ENCODE measurements around the gene HYPK. TPM values are rescaled to one million over a fixed set of nuclear protein-coding genes. Genes with fewer than 3 reads are reported as not detected.

Gene HYPK
- total RNA-seq, 2 experiments from 2014 or later: 17.6 to 18.5 TPM

DNA sequence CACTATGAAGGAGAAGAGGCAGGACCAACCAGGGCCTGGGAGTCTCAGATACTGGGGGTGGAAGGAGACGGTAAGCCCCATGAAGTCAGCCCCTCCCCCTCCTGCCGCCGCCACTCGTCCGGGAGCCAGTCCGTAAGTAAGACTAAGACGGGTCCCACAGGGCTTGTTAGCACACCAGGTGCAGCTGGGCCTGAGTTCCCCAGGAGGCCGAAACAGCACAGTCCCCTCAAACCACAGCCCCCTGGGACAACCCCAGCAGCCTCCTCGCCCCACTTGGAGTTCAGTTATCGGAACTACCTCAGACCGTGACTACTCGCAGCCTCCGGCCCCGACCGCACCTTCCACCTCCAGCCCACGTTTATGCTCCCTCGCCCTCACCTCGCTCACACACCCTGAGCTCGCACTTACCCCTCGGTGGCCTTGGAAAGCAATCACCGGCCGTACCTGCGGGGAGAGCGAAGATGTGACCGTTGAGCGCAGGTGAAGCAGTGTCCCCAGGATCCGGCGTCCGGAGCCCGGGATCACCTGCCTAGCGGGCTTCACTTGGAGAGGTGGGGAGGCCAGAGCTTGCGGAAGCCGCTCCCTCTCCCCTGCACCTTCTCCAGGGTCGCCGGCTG, 24.2 kb upstream of the HYPK start:
- Histone ChIP-seq H3K4me1 (ENCODE audit: insufficient read depth, low read length) (peaks cover 25% of the 10 kb centered on the region), H3K36me3 (ENCODE audit: insufficient read depth, low read length) (peaks cover 21% of the 10 kb centered on the region), H3K27ac (ENCODE audit: low read depth in 1 of 2, low read length in 2 of 2) (peak overlapping the region; percentile 10 to 63), H3K4me3 (ENCODE audit: low read length) (peak overlapping the region; percentile 79), H3K27me3 (ENCODE audit: control insufficient read depth in 1 of 2, insufficient read depth in 2 of 2, low read length in 2 of 2) (no peaks in the 10 kb centered on the region), H3K9me3 (ENCODE audit: control insufficient read depth in 1 of 2, insufficient read depth in 1 of 2, low read length in 2 of 2) (no peaks in the 10 kb centered on the region)
- H3K4me1 Mint-ChIP-seq (ENCODE audit: low read depth): peaks cover 22% of the 10 kb centered on the region
- H3K27me3 Mint-ChIP-seq: no peaks in the 10 kb centered on the region
- peak in 6 of 14 experiments; percentile 2 to 59 (median 14) for DNase-seq
- ChIA-PET CTCF (interaction anchor here (0.9 to 3.4 kb wide), 11 partner anchors 11 to 52 kb away, joined by 3 to 29 read pairs (median 5); partner anchors contain the start of genes HYPK, PDIA3, SERF2 and SERINC4), POLR2A (interaction anchor here (0.8 to 4.4 kb wide), 12 partner anchors 7 to 651 kb away, joined by 3 to 55 read pairs (median 5); partner anchors contain the start of genes CTDSPL2, HYPK, MFAP1 and SERF2)
- no peaks in the 10 kb centered on the region for H3K9me3 Mint-ChIP-seq
- peaks cover 35% of the 10 kb centered on the region for H3K36me3 Mint-ChIP-seq (ENCODE audit: low read depth)
- no peak for ATAC-seq (ENCODE audit: poor library complexity)
- peak overlapping the region; percentile 94 for H3K4me3 Mint-ChIP-seq
- TF ChIP-seq, protein P1, sequence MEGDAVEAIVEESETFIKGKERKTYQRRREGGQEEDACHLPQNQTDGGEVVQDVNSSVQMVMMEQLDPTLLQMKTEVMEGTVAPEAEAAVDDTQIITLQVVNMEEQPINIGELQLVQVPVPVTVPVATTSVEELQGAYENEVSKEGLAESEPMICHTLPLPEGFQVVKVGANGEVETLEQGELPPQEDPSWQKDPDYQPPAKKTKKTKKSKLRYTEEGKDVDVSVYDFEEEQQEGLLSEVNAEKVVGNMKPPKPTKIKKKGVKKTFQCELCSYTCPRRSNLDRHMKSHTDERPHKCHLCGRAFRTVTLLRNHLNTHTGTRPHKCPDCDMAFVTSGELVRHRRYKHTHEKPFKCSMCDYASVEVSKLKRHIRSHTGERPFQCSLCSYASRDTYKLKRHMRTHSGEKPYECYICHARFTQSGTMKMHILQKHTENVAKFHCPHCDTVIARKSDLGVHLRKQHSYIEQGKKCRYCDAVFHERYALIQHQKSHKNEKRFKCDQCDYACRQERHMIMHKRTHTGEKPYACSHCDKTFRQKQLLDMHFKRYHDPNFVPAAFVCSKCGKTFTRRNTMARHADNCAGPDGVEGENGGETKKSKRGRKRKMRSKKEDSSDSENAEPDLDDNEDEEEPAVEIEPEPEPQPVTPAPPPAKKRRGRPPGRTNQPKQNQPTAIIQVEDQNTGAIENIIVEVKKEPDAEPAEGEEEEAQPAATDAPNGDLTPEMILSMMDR (IDR thresholded peaks at IDR 0.05): no peak
- H3K27ac Mint-ChIP-seq: peak overlapping the region; percentile 69
- intact Hi-C loops (cut with DNase I, micrococcal nuclease): loop anchor here (2.0 kb wide), 3 partner anchors 25 to 49 kb away; partner anchors contain the start of genes HYPK (in 1 of the 2), MFAP1 (in 1 of the 2) and SERINC4 (in 1 of the 2)

DNA sequence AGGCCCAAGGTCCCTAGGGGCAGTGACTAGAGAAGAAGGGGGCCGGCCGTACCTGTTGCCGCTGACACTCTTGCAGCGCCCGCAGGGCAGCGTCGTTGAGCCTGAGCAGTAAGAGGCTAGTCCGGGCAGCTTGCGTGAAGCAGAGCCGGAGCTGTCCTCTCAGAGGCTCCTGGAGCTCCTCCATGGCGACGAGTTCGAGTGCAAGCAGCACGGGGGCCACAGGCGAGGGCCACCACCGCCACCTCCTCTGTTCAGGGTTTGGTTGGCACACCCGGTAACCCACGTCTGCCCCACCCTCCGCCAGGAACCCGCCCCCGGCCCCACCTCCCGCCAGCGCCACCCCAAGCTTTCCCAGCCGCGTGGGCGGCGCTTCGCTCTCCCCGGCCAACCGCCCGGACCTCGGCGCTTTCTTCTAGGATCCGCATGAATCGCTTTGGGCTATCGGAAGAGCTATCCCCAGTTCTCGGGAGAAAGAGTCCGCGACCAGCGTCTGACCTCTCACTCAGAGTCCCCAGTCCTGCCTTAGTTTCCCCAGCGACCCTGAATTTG, 23.6 kb upstream of the HYPK start, which contains the start of gene ELL3:
Gene ELL3 (minus strand): TSS at position 249 of the 549 bp plus-strand sequence. CDS start 65 bp downstream, at position 184.
- Mint-ChIP-seq H3K27me3 (no peaks in the 10 kb centered on the region), H3K4me1 (ENCODE audit: low read depth) (peaks cover 22% of the 10 kb centered on the region), H3K36me3 (ENCODE audit: low read depth) (peaks cover 29% of the 10 kb centered on the region), H3K4me3 (peak within 1 kb of the TSS; percentile 94), H3K9me3 (no peaks in the 10 kb centered on the region), H3K27ac (peak within 1 kb of the TSS; percentile 94)
- Histone ChIP-seq H3K4me1 (ENCODE audit: insufficient read depth, low read length) (peaks cover 25% of the 10 kb centered on the region), H3K4me3 (ENCODE audit: low read length) (peak within 1 kb of the TSS; percentile 79), H3K27ac (ENCODE audit: low read depth in 1 of 2, low read length in 2 of 2) (peak within 1 kb of the TSS; percentile 63 to 82), H3K27me3 (ENCODE audit: control insufficient read depth in 1 of 2, insufficient read depth in 2 of 2, low read length in 2 of 2) (no peaks in the 10 kb centered on the region), H3K36me3 (ENCODE audit: insufficient read depth, low read length) (peaks cover 15% of the 10 kb centered on the region), H3K9me3 (ENCODE audit: control insufficient read depth in 1 of 2, insufficient read depth in 1 of 2, low read length in 2 of 2) (no peaks in the 10 kb centered on the region)
- ChIA-PET POLR2A (interaction anchor here (0.8 to 4.4 kb wide), 13 partner anchors 8 to 650 kb away, joined by 3 to 55 read pairs (median 5); partner anchors contain the start of genes CTDSPL2, HYPK, MFAP1 and SERF2), CTCF (interaction anchor here (0.8 to 3.4 kb wide), 14 partner anchors 9 to 91 kb away, joined by 3 to 29 read pairs (median 4); partner anchors contain the start of genes HYPK, PDIA3, SERF2 and SERINC4)
- TF ChIP-seq, protein P1 (IDR thresholded peaks at IDR 0.05): no peak
- ATAC-seq (ENCODE audit: poor library complexity): peak; percentile 79
- intact Hi-C loops (cut with DNase I, micrococcal nuclease): loop anchor here (1.0 to 2.0 kb wide), 5 partner anchors 15 to 48 kb away; partner anchors contain the start of genes HYPK (in 1 of the 2), MFAP1 (in 1 of the 2), SERF2 (in 1 of the 2) and SERINC4 (in 1 of the 2)
- DNase-seq: peak; percentile 62 to 90 (median 74)

DNA sequence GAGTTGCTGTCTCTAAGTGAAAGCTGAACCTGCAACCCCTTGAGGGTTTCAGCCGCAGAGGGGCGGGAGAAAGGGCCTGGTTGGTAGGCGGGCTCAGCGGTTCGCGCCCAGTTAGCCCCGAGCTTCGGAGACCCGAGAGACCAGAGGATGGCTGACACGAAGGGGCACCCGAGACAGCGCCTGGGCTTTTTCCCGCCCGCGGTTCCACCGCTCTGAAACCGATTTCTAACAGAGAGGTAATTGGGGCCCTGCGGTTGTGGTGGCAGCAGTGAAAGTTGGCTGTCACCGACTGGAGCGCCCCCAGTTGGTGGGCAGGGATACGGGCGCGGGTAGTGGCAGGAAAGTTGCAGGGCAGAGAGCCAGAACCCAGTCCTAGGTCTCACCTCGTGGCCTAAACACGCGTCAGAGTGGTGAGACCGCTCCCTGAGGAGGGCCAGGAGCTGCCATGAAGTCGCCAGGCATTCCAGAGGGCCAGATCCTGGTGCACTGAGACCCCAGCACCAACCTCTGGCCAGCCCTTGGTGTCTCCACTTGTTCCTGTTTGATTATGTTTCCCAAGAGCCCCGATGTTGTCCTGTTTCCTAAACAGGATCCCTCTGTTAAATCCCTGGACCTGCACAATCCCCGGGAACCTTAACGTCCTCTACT, 23.0 kb upstream of the HYPK start:
- intact Hi-C loops (cut with DNase I, micrococcal nuclease): loop anchor here (1.0 to 2.0 kb wide), 5 partner anchors 14 to 47 kb away; partner anchors contain the start of genes HYPK (in 1 of the 2), MFAP1 (in 1 of the 2), SERF2 (in 1 of the 2) and SERINC4 (in 1 of the 2)
- Histone ChIP-seq H3K27me3 (ENCODE audit: control insufficient read depth in 1 of 2, insufficient read depth in 2 of 2, low read length in 2 of 2) (no peaks in the 10 kb centered on the region), H3K9me3 (ENCODE audit: control insufficient read depth in 1 of 2, insufficient read depth in 1 of 2, low read length in 2 of 2) (no peaks in the 10 kb centered on the region), H3K4me1 (ENCODE audit: insufficient read depth, low read length) (peaks cover 25% of the 10 kb centered on the region), H3K4me3 (ENCODE audit: low read length) (peak overlapping the region; percentile 79), H3K36me3 (ENCODE audit: insufficient read depth, low read length) (peaks cover 9% of the 10 kb centered on the region), H3K27ac (ENCODE audit: low read depth in 1 of 2, low read length in 2 of 2) (peak overlapping the region; percentile 63 to 82)
- Mint-ChIP-seq H3K27me3 (no peaks in the 10 kb centered on the region), H3K4me3 (peak overlapping the region; percentile 94), H3K4me1 (ENCODE audit: low read depth) (peaks cover 22% of the 10 kb centered on the region), H3K36me3 (ENCODE audit: low read depth) (peaks cover 23% of the 10 kb centered on the region), H3K27ac (peak overlapping the region; percentile 94), H3K9me3 (no peaks in the 10 kb centered on the region)
- ChIA-PET CTCF (interaction anchor here (0.8 to 3.4 kb wide), 14 partner anchors 8 to 90 kb away, joined by 3 to 29 read pairs (median 4); partner anchors contain the start of genes HYPK, PDIA3, SERF2 and SERINC4), POLR2A (interaction anchor here (0.9 to 4.4 kb wide), 12 partner anchors 9 to 650 kb away, joined by 3 to 55 read pairs (median 5); partner anchors contain the start of genes CTDSPL2, HYPK, MFAP1 and SERF2)
- DNase-seq (peak; percentile 67 to 94 (median 79)), ATAC-seq (ENCODE audit: poor library complexity) (peak; percentile 76)
- TF ChIP-seq, protein P1 (IDR thresholded peaks at IDR 0.05): peak; percentile 77
